GM18861 (cell line): Measurements from ENCODE around the gene MET.
"Not testable (repeated sequence)": the region's sequence is repeated elsewhere in the genome, so short reads cannot be mapped to it uniquely, and the experiment has no call there.

Experiments used
- ATAC-seq: cut with Tn5 transposase; IDR thresholded peaks from one replicate; pipeline ENCODE4 v1.9.1; 2021; ENCODE audit not compliant: unreplicated experiment

Gene MET

GRCh38 chr7:116805100-116805544 lies 133.1 kb downstream of the MET start:
- no peak for ATAC-seq

DNA sequence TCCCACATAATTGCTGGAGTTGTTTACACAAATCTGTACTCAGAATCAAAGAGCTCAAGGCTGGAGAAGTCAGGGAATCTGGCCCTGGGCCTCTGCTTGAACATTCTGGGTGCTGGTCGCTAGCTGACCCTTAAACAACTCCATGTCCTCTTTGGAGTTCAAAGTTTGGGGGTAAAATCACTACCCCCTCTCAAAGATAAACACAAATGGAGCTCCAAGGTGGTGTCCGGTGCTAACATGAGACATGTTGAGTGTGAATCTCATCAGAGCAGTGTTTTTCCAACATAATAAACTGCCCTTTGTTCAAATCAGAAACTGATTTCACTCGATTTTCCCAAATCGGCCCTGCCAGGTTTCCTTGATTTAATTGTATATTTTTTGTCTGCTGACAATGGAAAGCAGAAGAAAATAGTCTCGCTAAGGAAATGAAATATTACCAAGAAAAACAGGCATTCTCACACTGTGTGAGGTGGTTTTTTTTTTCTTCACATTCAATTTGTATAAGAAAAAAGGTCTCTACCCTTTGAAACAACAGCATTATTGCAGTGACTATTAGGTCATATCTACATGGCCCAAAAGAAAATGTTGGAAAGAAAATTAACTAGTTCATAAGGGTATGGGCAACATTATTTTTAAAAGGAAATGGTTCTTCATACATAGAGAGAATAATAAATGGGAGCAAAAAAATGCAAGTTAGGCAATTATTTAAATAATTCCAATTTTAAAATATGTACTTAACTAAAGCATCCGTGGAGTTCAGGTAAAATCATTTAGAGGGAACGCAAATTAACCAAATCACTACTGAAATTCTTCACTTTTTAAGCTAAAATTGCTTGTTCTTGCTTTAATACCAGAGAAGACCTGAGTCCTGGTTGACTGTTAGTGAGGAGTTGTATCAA lies 134.3 kb downstream of the MET start:
- ATAC-seq, result no peak

DNA sequence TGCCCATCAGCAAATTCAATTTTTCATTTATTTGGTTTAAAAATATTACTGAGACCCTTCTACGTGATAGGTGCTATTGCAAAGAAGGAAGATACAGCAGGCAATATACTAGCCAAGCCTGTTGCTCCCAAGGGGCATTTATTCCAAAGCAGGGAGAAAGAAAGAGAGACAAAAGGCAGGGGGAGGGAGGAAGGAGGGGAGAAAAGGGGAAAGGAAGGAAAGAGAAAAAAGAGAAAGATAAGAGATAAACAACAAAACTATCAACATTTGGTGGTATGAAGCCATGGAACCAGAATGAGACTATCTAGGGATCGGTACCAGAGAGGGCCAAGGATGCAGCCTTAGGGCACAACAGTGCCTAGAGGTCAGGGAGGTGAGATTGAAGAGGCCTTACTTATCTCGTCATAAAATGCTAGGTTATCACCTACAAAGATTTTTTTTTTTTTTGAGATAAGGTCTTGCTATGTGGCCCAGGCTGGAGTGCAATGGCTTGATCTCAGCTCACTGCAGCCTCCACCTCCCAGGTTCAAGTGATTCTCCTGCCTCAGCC lies 135.1 kb downstream of the MET start:
- ATAC-seq, result no peak

- no peak for ATAC-seq
These were observed 137.8 kb downstream of the MET start for GRCh38 chr7:116809636-116810266.

DNA sequence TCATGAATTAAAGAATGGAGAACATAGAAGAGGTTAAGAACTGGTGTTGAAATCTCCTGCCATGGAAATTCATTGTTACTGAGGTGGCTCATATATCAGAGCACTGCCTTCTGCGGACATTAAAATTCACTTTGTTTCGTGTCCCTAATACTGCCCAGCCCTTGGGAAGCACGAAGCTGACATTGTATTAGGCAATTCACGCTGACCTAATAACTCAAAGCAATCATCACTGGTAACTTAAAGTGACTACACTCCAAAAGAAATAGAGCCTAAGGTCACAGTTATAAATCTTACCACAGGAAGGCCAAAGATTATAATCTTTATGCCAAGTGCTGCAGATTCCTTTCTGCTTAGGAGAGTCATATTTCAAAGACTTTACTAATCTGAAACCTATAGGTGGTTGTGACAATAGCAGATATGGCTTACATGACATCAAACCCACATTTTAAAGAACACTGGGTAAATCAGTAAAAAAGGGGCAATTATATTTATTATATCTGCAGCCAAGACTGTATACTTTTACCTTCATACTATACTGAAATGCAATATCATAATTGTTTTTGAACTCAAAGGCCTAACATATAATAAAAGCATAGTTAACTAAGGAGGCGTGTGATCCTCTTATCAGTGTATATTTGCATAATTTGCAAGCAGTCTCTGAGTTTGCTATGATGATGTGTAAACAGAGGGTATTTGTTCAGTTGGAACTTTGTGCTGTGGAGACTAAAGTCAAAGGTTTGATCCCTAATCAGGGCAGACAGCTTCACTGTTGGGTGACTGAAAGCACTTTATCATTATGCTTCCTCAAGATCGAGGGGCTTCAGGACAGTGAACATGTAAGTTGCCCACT lies 138.5 kb downstream of the MET start:
- no peak for ATAC-seq

DNA sequence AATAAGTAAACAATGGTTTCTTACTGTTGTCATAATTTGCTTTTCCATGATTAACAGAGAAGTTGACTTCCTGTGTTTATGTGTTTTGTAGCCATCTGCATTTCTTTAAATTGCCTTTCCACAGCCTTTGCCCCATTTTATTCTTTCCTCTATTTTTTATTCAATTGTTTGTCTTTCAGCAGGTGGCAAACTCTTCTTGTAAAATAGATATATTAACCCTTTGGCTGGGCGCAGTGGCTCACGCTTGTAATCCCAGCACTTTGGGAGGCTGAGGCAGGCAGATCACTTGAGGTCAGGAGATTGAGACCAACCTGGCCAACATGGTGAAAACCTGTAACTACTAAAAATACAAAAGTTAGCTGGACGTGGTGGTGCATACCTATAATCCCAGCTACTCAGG lies 139.8 kb downstream of the MET start:
- ATAC-seq, result no peak

DNA sequence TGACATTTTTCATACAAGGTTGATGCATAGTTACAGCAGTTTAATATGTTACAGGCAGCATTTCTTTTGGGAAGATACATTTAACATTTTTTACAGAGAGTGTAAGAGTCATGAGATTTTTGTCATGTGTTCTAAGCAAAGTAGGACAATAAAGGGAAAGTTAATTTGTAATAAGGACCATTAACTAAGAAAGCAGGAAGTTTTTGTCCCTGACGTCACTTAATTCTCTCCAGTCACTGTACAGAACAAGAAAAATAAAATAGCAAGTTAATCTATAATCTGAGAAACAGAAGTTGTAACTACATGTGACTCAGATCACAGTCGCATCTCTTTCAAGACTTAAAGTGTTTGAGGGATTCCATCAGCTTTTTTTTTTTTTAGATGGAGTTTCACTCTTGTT lies 140.9 kb downstream of the MET start:
- ATAC-seq, result peak; percentile 76

- ATAC-seq, result not testable (repeated sequence)
These were observed 141.4 kb downstream of the MET start for GRCh38 chr7:116813371-116813770.

- no peak for ATAC-seq
These were observed 143.0 kb downstream of the MET start for GRCh38 chr7:116815041-116815440.

DNA sequence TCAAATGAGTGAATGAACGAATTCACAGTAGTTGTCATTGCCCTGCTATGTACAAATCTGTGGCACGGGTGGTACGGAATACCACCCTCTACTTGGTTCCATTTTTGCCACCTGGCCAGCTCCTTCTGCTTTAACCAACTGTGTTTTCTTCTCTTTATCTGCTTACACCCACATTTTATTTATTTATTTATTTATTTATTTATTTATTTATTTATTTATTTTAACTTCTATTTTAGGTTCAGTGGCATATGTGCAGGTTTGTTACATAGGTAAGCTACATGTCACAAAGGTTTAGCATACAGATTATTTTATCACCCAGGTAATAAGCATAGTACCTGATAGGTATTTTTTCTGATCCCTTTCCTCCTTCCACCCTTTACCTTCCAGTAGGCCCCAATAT lies 148.2 kb downstream of the MET start:
- ATAC-seq, result no peak

DNA sequence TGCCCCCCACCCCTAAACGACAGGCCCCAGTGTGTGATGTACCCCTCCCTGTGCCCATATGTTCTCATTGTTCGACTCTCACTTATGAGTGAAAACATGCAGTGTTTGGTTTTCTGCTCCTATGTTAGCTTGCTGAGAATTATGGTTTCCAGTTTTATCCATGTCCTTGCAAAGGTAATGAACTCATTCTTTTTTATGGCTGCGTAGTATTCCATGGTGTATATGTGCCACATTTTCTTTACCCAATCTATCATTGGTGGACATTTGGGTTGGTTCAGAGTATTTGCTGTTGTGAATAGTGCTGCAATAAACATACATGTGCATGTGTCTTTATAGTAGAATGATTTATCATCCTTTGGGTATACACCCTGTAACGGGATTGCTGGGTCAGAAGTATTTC lies 149.7 kb downstream of the MET start:
- not testable (repeated sequence) for ATAC-seq

DNA sequence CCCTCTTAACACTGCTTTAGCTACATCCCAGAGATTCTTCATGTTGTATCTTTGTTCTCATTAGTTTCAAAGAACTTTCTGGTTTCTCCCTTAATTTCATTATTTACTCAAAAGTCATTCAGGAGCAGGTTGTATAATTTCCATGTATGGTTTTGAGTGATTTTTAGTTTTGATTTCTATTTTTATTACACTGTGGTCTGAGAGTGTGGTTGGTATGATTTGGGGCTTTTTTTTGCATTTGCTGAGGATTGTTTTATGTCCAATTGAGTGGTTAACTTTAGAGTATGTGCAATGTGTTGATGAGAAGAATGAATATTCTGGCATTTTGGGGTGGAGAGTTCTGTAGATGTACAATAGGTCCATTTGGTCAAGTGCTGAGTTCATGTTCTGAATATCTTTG lies 152.5 kb downstream of the MET start:
- ATAC-seq, result no peak

- no peak for ATAC-seq
These were observed 156.3 kb downstream of the MET start for GRCh38 chr7:116828281-116828680.

- no peak for ATAC-seq
These were observed 157.0 kb downstream of the MET start for GRCh38 chr7:116829041-116829440.

DNA sequence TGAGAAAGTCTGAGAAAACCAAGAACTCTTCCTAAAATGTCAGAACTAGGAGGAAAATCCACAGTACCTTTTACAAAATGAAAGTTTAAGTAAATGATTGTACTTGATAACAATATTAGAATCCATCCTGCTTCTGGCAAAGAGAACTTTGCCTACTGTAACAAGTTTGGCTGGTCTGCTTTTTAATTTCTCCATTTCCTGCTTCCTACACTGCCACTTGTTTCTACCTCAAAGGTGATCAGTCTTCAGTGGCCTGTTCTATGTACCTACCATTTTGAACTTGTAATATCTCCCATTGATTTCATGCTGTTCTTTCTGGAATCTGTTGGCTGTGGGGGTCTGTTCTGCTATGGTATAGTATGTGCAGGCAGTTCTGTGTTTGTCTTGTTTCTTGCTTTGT lies 157.5 kb downstream of the MET start:
- ATAC-seq, result no peak

GRCh38 chr7:116832692-116833091 lies 160.7 kb downstream of the MET start:
- ATAC-seq, result no peak

DNA sequence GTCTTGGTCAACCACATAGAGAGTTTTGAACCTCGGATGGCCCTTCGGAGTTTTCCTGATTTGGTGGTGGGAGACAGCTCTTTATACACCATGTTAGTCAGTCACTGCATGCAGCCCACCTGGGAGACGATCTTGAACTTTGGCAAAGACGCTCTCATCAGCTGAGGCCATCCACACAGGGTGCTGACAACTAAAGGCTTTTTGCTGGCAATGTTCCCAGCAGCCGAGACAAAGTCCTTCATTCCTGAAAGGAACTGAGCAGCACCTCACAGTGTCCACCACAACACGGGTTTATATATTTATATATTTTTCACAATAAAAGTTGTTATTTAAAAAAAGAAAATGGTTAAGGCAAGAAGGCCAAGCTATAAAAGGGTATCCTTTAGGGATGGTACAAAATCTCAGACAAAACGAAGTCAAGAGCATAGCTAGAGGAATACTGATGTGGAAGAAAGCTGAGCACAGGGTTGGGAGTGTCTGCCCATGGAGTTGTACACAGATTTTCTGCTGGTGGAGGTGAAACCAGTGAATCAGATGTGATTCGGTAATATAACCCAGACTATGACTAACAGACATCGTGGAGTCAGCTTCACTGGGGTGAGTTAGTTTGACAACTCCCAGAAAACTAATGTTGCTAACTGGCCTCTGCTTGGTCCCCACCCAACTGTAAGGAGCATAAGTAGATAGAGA lies 163.0 kb downstream of the MET start:
- ATAC-seq, result no peak

DNA sequence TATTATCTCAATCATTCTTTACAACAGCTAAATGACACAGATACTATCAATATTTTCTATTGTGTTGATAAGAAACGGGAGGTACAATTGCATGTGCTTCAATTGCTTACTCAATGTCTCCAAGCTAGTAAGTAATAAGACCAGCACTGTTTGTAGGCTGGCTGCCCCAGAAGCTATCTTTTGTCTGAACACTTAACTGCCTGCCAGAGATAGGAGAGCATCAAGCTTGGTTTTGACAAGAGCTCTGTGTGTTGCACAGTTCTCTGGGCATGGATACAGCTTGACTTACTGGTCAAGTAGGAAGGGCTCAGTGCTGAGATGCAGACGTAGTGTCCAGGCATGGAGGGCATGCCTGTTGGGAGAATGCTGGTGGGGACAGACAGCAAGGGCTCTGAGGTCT lies 164.1 kb downstream of the MET start:
- no peak for ATAC-seq

DNA sequence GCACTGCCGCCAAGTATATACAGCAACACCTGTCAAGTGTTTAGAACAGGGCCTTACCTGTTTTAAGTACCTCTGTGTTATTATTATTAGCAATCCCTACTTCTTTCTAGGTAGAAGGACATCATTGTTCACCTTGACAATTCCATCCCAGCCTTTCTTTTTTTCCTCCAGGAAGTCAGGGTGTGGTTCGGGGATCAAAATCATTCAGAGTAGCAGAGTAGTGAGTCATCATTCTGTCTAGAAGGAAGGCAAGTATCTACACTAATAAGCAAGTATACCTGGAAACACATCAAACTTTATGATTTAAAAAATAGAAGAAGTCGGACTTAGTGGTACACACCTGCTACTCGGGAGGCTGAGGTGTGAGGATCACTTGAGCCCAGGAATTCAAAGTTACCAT lies 164.9 kb downstream of the MET start:
- ATAC-seq, result no peak

DNA sequence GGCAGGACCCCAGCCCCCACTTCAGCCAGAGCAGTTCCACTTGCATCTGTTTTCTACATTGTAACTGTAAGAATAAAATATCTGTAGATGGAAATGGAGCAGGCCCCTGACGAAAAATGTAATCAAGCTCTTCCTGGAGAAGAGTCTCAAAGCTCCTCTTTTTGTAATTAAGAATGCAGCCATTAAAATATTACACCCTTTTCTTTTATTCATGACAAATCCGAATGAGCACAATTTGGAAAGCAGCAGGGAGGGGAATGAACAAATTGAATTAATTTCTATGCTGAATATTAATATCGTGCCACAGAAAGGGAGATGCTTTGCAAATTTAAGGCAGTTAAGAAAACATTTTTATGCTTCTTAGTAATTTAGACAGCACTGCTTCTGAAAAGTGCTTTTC lies 165.6 kb downstream of the MET start:
- ATAC-seq, result no peak

DNA sequence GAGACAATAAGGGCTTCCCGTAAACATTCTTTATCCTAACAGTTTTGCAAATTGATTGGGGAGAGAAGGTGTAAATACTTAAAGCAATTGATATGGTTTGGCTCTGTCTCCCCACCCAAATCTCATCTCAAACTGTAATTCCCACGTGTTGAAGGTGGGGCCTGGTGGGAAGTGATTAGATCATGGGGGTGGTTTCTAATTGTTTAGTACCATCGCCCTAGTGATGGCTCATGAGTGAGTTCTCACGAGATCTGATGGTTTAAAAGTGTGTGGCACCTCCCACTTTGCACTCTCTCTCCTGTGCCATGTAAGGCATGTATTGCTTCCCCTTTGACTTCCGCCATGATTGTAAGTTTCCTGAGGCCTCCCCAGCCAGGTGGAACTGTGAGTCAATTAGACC lies 168.3 kb downstream of the MET start:
- no peak for ATAC-seq
